SK-N-SH treated with all-trans-retinoic acid at 6 μM for 48 hours (cell line): ENCODE measurements around the gene VDAC1.

ENCODE experiments used
- ATAC-seq: fragments of 200-7000 bp; cut with Tn5 transposase; 3 replicates; pipeline ENCODE4 v1.9.1; 2020; ENCODE audit warnings: mild to moderate bottlenecking, moderate library complexity
- BACH2 ChIP-seq: fragments of 250-450 bp; sonication (Bioruptor Pico); IDR thresholded peaks from 2 replicates; pipeline ENCODE4 v1.9.0; 2021; ENCODE audit warnings: mild to moderate bottlenecking, borderline replicate concordance
- ESRRG ChIP-seq: fragments of 250-450 bp; sonication (Bioruptor Pico); IDR thresholded peaks from 2 replicates; pipeline ENCODE4 v1.6.1; 2021; ENCODE audit warnings: mild to moderate bottlenecking
- ISL1 ChIP-seq: fragments of 250-450 bp; sonication (Bioruptor Pico); IDR thresholded peaks from 2 replicates; pipeline ENCODE4 v2.1.2; 2022; ENCODE audit warnings: mild to moderate bottlenecking, moderate library complexity
- OSR1 ChIP-seq: fragments of 250-450 bp; sonication (Bioruptor Pico); IDR thresholded peaks from 2 replicates; pipeline ENCODE4 v1.8.0; 2022; ENCODE audit warnings: moderate library complexity, mild to moderate bottlenecking, inconsistent platforms
- RARB ChIP-seq: fragments of 250-450 bp; sonication (Bioruptor Pico); IDR thresholded peaks from 2 replicates; pipeline ENCODE4 v1.8.0; 2021; ENCODE audit warnings: mild to moderate bottlenecking, moderate library complexity
- SNAI2 ChIP-seq: fragments of 250-450 bp; sonication (Bioruptor Pico); IDR thresholded peaks from 2 replicates; pipeline ENCODE4 v1.5.0; 2020; ENCODE audit warnings: mild to moderate bottlenecking, moderate library complexity
- TCF4 ChIP-seq: fragments of 250-450 bp; sonication (Bioruptor Pico); IDR thresholded peaks from 2 replicates; pipeline ENCODE4 v1.8.0; 2021; ENCODE audit warnings: mild to moderate bottlenecking, moderate library complexity, borderline replicate concordance
- TSHZ2 ChIP-seq: fragments of 250-450 bp; sonication (Bioruptor Pico); IDR thresholded peaks from 2 replicates; pipeline ENCODE4 v1.5.0; 2020; ENCODE audit warnings: mild to moderate bottlenecking, moderate library complexity
- ZC3H10 ChIP-seq: fragments of 250-450 bp; sonication (Bioruptor Pico); IDR thresholded peaks from 2 replicates; pipeline ENCODE4 v1.5.1; 2021; ENCODE audit warnings: mild to moderate bottlenecking, moderate library complexity
- ZNF70 ChIP-seq: fragments of 450-650 bp; formaldehyde crosslinking; IDR thresholded peaks from 2 replicates; pipeline ENCODE4 v1.5.0; 2020; ENCODE audit warnings: mild to moderate bottlenecking, moderate library complexity
- ZNF8 ChIP-seq: fragments of 450-650 bp; formaldehyde crosslinking; IDR thresholded peaks from 2 replicates; pipeline ENCODE4 v1.5.0; 2020; ENCODE audit warnings: mild to moderate bottlenecking, moderate library complexity
- TF ChIP-seq, protein P1 (sequence below): fragments of 250-450 bp; sonication (Bioruptor Pico); IDR thresholded peaks from 2 replicates; pipeline ENCODE4 v1.5.1; 2021; ENCODE audit warnings: mild to moderate bottlenecking, moderate library complexity
- TF ChIP-seq, protein P2 (sequence below): fragments of 250-450 bp; sonication (Bioruptor Pico); IDR thresholded peaks from 2 replicates; pipeline ENCODE4 v1.8.0; 2021; ENCODE audit warnings: low read depth, mild to moderate bottlenecking, moderate library complexity, borderline replicate concordance
- TF ChIP-seq, protein P3 (sequence below): fragments of 250-450 bp; sonication (Bioruptor Pico); IDR thresholded peaks from 2 replicates; pipeline ENCODE4 v1.8.0; 2020; ENCODE audit warnings: mild to moderate bottlenecking, moderate library complexity, borderline replicate concordance

VDAC1 gene

GRCh38 chr5:134046801-134047686 lies 42.3 kb upstream of the VDAC1 start (continued):
- no peak for TF ChIP-seq TSHZ2 (CRISPR knock-in tag)
- TF ChIP-seq ESRRG (CRISPR knock-in tag): no peak

- ATAC-seq: no peak
- TF ChIP-seq, protein P1, sequence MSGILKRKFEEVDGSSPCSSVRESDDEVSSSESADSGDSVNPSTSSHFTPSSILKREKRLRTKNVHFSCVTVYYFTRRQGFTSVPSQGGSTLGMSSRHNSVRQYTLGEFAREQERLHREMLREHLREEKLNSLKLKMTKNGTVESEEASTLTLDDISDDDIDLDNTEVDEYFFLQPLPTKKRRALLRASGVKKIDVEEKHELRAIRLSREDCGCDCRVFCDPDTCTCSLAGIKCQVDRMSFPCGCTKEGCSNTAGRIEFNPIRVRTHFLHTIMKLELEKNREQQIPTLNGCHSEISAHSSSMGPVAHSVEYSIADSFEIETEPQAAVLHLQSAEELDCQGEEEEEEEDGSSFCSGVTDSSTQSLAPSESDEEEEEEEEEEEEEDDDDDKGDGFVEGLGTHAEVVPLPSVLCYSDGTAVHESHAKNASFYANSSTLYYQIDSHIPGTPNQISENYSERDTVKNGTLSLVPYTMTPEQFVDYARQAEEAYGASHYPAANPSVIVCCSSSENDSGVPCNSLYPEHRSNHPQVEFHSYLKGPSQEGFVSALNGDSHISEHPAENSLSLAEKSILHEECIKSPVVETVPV (CRISPR knock-in tag): no peak
- TF ChIP-seq ESRRG (CRISPR knock-in tag) (no peak), BACH2 (CRISPR knock-in tag) (no peak), RARB (CRISPR knock-in tag) (no peak), ISL1 (CRISPR knock-in tag) (no peak), TCF4 (CRISPR knock-in tag) (no peak), ZNF70 (CRISPR knock-in tag) (no peak)
- TF ChIP-seq, protein P2, sequence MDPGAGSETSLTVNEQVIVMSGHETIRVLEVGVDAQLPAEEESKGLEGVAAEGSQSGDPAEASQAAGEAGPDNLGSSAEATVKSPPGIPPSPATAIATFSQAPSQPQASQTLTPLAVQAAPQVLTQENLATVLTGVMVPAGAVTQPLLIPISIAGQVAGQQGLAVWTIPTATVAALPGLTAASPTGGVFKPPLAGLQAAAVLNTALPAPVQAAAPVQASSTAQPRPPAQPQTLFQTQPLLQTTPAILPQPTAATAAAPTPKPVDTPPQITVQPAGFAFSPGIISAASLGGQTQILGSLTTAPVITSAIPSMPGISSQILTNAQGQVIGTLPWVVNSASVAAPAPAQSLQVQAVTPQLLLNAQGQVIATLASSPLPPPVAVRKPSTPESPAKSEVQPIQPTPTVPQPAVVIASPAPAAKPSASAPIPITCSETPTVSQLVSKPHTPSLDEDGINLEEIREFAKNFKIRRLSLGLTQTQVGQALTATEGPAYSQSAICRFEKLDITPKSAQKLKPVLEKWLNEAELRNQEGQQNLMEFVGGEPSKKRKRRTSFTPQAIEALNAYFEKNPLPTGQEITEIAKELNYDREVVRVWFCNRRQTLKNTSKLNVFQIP: no peak
Measured at GRCh38 chr5:134046330-134046729, 41.6 kb upstream of the VDAC1 start.

GRCh38 chr5:134043793-134044792 lies 39.3 kb upstream of the VDAC1 start:
- TF ChIP-seq OSR1 (CRISPR knock-in tag) (no peak), ZNF8 (CRISPR knock-in tag) (no peak), ZNF70 (CRISPR knock-in tag) (no peak), ISL1 (CRISPR knock-in tag) (no peak), RARB (CRISPR knock-in tag) (no peak), ZC3H10 (no peak), SNAI2 (CRISPR knock-in tag) (no peak)
- TF ChIP-seq, protein P3, sequence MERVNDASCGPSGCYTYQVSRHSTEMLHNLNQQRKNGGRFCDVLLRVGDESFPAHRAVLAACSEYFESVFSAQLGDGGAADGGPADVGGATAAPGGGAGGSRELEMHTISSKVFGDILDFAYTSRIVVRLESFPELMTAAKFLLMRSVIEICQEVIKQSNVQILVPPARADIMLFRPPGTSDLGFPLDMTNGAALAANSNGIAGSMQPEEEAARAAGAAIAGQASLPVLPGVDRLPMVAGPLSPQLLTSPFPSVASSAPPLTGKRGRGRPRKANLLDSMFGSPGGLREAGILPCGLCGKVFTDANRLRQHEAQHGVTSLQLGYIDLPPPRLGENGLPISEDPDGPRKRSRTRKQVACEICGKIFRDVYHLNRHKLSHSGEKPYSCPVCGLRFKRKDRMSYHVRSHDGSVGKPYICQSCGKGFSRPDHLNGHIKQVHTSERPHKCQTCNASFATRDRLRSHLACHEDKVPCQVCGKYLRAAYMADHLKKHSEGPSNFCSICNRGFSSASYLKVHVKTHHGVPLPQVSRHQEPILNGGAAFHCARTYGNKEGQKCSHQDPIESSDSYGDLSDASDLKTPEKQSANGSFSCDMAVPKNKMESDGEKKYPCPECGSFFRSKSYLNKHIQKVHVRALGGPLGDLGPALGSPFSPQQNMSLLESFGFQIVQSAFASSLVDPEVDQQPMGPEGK (CRISPR knock-in tag): no peak
- TF ChIP-seq, protein P1 (CRISPR knock-in tag): no peak
- ATAC-seq: no peak
